HG03060 (cell line): ENCODE measurements around the gene FAM117A.
A peak's percentile ranks its signal among the peaks of the same experiment; 100 is the strongest.

Experiments used
- ATAC-seq: cut with Tn5 transposase; IDR thresholded peaks from one replicate; pipeline ENCODE4 v1.9.1; 2021; ENCODE audit warnings: low read depth, moderate number of reproducible peaks; ENCODE audit not compliant: unreplicated experiment

Gene FAM117A, protein sequence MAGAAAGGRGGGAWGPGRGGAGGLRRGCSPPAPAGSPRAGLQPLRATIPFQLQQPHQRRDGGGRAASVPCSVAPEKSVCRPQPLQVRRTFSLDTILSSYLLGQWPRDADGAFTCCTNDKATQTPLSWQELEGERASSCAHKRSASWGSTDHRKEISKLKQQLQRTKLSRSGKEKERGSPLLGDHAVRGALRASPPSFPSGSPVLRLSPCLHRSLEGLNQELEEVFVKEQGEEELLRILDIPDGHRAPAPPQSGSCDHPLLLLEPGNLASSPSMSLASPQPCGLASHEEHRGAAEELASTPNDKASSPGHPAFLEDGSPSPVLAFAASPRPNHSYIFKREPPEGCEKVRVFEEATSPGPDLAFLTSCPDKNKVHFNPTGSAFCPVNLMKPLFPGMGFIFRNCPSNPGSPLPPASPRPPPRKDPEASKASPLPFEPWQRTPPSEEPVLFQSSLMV

GRCh38 chr17:49763735-49764558, at the start of gene FAM117A:
FAM117A (minus strand) TSS chr17:49764131; CDS start chr17:49764087, 44 bp downstream.
- ATAC-seq, result peak; percentile 93

DNA sequence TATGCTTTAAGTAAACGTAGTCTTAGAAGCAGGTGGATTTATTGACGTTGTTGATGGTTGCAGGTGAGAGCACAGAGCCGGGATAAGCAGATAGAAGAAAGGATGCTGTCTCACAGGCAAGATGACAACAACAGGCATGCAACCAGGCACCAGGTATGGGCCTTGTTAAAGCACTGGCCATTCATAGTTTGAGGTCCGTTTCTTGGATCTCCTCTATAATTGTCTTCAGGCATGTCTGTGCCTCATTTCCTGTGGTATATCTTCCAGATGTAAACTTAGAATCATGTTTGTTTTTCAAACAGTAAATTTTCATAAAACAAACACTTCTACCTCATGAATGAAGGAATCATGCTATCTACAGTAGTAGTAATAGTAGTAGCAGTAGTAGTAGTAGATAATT, 45.1 kb upstream of the FAM117A start:
- ATAC-seq, result no peak

- no peak for ATAC-seq
These were observed 34.8 kb upstream of the FAM117A start for GRCh38 chr17:49798738-49799137.

DNA sequence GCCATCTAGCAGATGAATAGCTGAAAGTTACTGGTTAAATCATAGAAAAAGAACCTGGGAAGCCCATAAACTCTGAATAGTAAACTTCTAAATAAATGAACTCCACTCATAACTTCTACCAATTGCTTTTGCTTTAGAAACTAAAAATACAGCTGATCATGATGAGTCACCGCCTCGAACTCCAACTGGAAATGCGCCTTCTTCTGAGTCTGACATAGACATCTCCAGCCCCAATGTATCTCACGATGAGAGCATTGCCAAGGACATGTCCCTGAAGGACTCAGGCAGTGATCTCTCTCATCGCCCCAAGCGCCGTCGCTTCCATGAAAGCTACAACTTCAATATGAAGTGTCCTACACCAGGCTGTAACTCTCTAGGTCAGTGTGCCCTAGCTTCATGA, 34.3 kb upstream of the FAM117A start:
- ATAC-seq, result no peak

DNA sequence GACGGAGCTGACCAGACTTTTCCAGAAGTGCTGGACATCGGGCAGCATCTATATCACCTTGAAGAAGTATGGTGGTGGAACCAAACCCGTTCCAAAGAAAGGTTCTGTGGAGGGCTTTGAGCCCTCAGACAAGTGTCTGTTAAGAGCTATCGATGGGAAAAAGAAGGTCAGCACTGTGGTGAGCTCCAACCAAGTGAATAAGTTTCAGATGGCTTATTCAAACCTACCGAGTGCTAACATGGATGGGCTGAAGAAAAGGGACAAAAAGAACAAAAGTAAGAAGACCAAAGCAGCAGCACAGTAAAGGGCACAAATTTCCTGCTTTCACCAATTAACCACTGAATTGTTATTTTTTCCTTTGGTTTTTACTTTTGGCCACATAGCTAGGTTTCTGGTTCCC, 31.4 kb upstream of the FAM117A start:
- ATAC-seq, result no peak

- no peak for ATAC-seq
These were observed 29.4 kb upstream of the FAM117A start for GRCh38 chr17:49793309-49793708.

- ATAC-seq, result no peak
These were observed 25.3 kb upstream of the FAM117A start for GRCh38 chr17:49789243-49789578.

DNA sequence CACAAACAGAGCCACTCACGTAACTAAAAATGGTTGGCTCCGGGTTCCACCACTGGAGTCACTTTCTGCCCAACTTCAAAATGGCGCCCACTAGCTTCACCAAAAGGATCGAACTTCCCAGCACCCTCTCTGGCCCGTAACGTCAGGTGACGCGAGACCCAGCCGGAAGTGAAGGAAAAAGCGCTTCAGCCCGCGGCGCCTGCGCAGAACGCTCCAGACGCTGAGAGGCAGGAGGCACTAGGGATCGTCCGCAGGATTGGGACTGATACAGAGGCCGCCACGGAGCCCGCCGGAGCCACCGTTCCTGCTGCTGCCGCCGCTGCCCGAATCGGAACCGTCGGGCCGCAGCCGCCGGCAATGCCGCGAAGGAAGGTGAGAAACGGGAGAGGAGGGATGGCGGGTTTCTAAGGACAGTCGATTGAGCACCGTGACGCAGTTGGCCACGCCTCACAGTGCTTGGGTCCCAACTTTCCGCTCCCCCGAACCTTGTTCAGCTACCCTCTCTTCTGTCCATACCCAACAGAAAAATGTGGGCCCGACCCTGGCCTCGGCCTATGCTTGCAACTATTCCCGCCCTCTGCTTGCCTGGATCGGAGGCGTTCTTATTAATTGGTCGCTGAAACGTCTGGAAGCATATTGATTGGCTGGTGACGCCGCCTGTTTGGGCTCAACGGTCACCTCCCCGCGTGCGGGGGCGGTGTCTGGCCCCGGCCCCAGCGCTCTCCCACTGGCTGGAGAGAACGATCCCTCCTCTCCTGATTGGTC, 24.7 kb upstream of the FAM117A start, which contains the start of gene KAT7:
Gene KAT7, plus strand, starts transcription at position 204 of the 765 bp plus-strand sequence. Its CDS starts 154 bp downstream, at position 358.
- peak; percentile 79 for ATAC-seq

DNA sequence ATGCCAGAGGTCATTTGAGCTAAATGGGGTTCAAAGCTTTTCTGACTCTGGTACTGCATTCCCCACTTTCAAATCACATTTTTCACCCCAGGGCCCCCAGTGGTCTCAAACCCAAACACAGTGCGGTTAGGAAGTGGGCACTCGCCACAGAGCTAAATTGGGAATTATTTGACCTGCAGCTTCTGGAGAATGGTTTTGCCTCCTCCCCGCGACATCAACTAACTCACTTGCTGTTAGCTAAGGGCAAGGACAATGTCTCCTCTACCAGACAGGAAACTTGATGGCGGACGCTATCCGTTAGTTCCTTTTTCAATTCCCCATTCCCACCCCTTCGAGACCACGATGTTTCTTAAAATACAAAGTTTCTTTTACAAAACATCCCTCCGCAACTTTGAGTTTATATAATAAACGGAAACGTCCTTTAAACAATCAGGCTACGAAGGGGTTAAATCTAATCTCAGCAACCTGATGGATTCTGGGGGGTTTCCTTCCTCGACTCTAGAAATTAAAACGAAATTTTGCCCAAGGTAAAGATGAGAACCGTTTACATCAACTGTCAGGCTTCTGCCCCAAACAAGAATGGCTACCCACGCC, 24.1 kb upstream of the FAM117A start:
- no peak for ATAC-seq

DNA sequence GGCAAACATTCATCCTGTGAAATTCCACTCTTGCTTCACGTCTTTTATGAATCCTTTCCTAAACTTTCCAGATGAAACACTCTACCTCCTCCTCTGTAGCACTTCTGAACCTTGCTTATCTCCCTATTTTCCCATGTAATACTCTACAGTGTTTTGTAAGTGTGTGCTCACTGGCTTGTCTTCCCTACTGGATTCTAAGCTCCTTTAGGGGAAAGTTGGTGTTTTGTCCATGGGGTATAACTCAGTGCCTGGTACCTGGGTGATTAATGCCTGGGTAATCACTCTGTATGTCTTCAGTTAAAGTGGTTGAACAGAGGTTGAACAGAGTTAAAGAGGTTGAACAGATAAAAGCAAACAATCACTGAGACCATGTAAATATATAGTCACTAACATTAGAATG, 20.7 kb upstream of the FAM117A start:
- no peak for ATAC-seq

- no peak for ATAC-seq
These were observed 19.9 kb upstream of the FAM117A start for GRCh38 chr17:49783791-49784190.

DNA sequence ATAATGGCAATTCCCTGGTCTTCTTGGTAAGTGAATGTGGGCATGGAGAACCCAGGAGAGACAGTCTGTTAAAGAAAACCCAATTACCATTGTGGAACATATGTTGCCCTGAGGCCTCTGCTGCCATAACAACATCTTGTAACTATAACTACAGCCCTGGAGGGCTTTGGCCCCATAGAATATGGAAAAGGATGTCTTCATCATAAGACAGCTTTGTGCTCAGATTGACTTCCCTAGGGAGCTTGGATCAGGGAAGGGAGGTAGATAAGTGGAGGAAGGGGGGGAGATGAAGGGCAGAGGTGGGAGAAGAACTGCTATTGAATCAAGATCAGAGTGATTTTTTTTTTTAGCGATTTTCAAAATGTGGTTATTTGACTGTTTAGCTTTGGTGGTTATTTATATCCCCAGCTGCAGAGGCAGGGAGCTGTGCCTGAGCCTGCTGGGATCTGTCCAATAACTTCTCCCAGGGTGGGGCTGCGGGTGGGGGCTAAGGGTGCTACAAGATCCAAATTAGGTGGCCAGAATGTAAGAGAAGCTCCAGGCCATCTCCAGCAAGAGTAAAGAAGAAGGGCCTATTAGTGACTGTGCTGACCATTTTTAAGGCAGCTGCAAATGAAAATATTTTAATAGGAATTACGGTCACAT, 19.3 kb upstream of the FAM117A start:
- ATAC-seq, result no peak

DNA sequence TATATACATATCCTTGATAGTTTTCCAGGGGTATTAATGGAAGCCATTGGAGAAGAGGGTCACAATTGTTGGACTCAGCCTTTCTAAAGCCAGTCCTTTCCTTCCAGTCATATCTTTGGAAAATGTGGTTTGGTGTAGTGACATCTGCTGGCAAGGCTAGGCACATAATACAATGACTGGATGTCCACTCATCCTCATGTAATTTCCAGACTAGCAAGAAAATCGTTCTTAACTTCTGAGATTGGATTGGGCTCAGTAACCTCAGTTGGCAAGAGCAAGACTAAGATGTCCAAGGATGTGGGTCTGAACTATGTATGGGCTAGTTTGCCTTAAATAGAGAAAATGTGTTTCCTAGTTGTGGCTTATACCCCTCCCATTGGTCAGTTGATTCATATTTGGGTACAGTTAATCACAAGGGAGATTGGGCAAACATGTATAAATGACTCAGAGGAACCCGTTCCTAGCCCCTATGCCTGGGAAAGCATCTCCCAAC, 15.9 kb upstream of the FAM117A start:
- no peak for ATAC-seq

DNA sequence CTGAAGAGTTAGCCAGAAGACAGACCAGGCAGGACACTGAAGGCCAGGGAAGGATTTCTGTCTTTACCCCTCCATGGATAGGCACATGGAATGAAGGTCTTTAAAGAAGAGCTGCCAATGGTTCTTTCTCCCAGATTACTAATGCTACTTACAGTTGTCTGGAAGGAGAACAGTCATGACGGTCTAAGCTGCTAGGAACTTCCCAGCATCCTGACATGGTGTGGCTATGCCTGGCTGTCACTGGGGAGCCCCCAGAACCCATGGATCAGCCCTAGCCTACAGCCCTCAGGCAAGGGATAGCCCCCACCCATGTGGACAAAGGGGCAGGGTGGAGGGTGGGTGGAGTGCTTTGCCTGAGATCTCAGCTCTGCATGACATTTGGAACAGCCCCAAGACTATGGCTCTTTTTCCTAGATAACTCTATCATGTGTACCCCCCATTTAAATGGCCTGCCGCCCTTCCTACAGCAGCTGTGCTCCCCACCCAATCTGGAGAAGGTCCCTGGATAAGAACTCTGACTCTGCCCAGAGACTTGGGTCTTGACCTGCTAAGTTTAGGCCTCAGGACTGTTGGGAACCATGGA, 15.3 kb upstream of the FAM117A start:
- ATAC-seq, result no peak

DNA sequence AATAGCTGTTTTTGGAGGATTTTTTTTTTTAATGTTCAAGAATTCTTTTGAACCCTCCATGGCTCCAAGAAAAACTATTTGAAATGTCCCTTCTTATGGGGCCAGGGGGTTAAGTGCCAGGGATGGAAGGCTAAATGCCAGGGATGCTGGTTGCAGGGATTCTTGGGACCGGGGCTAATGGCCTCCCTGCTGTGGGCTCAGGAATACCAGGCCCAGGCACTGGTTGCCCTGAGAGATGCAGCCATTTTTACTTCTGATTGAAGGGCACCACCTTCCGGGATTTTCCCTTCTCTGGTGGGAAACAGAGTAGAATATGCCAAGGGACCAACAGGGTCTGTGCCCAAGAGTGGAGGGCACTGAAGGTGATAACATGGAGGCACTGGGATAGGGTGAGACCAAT, 13.6 kb upstream of the FAM117A start:
- no peak for ATAC-seq

DNA sequence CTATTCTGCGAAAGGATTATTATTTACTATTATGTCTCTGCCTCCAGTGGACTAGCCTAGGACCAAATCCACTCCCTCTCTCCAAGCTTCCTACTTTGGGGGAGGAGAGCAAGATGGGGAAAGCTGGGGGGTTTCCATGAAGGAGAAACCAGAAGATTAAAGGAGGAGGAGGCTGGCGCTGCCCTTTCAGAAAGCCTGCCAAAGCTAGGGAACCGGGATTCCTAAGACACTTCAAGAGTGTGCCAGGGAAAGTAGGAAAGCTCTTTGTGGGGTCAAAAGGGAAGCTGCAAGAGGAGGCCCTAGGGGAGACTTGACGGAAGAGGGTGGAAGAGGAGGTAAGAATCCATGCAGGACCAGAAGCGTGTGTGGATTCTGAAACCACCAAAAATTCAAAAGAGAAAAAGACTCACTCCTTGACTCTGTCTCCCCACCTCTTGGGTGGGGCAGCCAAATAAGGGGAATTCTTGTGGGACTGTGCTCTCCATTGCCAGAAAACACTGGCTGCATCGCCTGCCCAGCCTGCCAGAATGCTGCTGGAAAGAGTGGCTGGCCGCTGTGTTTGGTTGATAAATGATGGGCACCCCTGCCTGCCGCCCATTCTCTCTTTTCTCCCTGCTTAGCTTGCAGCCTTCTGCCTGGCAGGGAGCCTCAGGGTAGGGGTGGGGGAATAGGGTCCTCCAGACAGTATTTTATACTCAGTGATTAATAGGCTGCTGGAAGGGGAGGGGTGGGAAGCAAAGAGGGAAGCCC, 12.8 kb upstream of the FAM117A start:
- ATAC-seq, result no peak

- no peak for ATAC-seq
These were observed 11.8 kb upstream of the FAM117A start for GRCh38 chr17:49775546-49776260.

- no peak for ATAC-seq
These were observed 3.1 kb upstream of the FAM117A start for GRCh38 chr17:49766918-49767530.
